GM12892 (cell line): ENCODE results near the gene C6orf132.
"Not testable (repeated sequence)": the region's sequence is repeated elsewhere in the genome, so short reads cannot be mapped to it uniquely, and the experiment has no call there.

Experiments used
- DNase-seq: peaks from one replicate; pipeline ENCODE4 v3.0.0; 2011; ENCODE audit not compliant: insufficient read length
- FAIRE-seq: peaks from 2 replicates; lab custom pipeline; 2011; peaks lifted over from hg19 to GRCh38; lab: Jason Lieb, UNC
- POLR2A ChIP-seq: IDR thresholded peaks from 2 replicates; pipeline ENCODE4 v1.6.1; 2011; ENCODE audit warnings: low read depth, low read length, control low read depth
- POLR2AphosphoS5 ChIP-seq: IDR thresholded peaks from 2 replicates; pipeline ENCODE4 v1.6.1; 2011; ENCODE audit warnings: low read depth, low read length, control low read depth
- TAF1 ChIP-seq: IDR thresholded peaks from 2 replicates; pipeline ENCODE4 v1.6.1; 2011; ENCODE audit warnings: low read depth, mild to moderate bottlenecking, control low read depth, low read length, borderline replicate concordance

C6orf132 gene

GRCh38 chr6:42171813-42172581 lies 29.6 kb upstream of the C6orf132 start:
- no peak for FAIRE-seq
- TF ChIP-seq POLR2AphosphoS5 (no peak), POLR2A (no peak), TAF1 (no peak)
- DNase-seq: no peak

GRCh38 chr6:42169780-42170179 lies 27.4 kb upstream of the C6orf132 start:
- FAIRE-seq, DNase-seq: not testable (repeated sequence)

- no peak for DNase-seq
- TF ChIP-seq POLR2A: no peak
- no peak for TF ChIP-seq TAF1
- TF ChIP-seq POLR2AphosphoS5: no peak
- FAIRE-seq: no peak
Measured at GRCh38 chr6:42168650-42169049, 26.2 kb upstream of the C6orf132 start.

- DNase-seq: peak; percentile 74
- no peak for FAIRE-seq
- TF ChIP-seq TAF1: no peak
Measured at GRCh38 chr6:42166444-42167141, 24.2 kb upstream of the C6orf132 start.

GRCh38 chr6:42165016-42165415 lies 22.6 kb upstream of the C6orf132 start:
- DNase-seq (no peak), FAIRE-seq (no peak)
- TF ChIP-seq POLR2AphosphoS5: no peak
- no peak for TF ChIP-seq TAF1
- TF ChIP-seq POLR2A: no peak

- FAIRE-seq (no peak), DNase-seq (no peak)
- TF ChIP-seq POLR2AphosphoS5 (no peak), POLR2A (no peak), TAF1 (no peak)
Measured at GRCh38 chr6:42163981-42164380, 21.6 kb upstream of the C6orf132 start.

GRCh38 chr6:42162812-42163211 lies 20.4 kb upstream of the C6orf132 start:
- no peak for DNase-seq
- no peak for FAIRE-seq
- no peak for TF ChIP-seq POLR2A
- TF ChIP-seq TAF1: no peak
- TF ChIP-seq POLR2AphosphoS5: no peak

GRCh38 chr6:42162384-42162783 lies 20.0 kb upstream of the C6orf132 start:
- no peak for TF ChIP-seq TAF1
- TF ChIP-seq POLR2AphosphoS5: no peak
- TF ChIP-seq POLR2A: no peak
- DNase-seq (no peak), FAIRE-seq (no peak)

GRCh38 chr6:42159431-42160024 lies 17.1 kb upstream of the C6orf132 start:
- no peak for FAIRE-seq

GRCh38 chr6:42158631-42159030 lies 16.2 kb upstream of the C6orf132 start:
- TF ChIP-seq POLR2A: no peak
- no peak for TF ChIP-seq POLR2AphosphoS5
- TF ChIP-seq TAF1: no peak
- FAIRE-seq (no peak), DNase-seq (no peak)

More at GRCh38 chr6:42159431-42160024, 17.1 kb upstream of the C6orf132 start:
- DNase-seq: no peak
- TF ChIP-seq TAF1: no peak

GRCh38 chr6:42158011-42158410 lies 15.6 kb upstream of the C6orf132 start:
- no peak for TF ChIP-seq TAF1
- no peak for TF ChIP-seq POLR2A
- TF ChIP-seq POLR2AphosphoS5: no peak
- FAIRE-seq: no peak
- no peak for DNase-seq

- FAIRE-seq (no peak), DNase-seq (no peak)
- TF ChIP-seq POLR2AphosphoS5: no peak
- no peak for TF ChIP-seq TAF1
- no peak for TF ChIP-seq POLR2A
Measured at GRCh38 chr6:42156638-42157037, 14.2 kb upstream of the C6orf132 start.

- DNase-seq (no peak), FAIRE-seq (no peak)
- no peak for TF ChIP-seq TAF1
- TF ChIP-seq POLR2AphosphoS5: no peak
- TF ChIP-seq POLR2A: no peak
Measured at GRCh38 chr6:42155293-42155692, 12.9 kb upstream of the C6orf132 start.
